ENCODE measurements around the gene SFT2D2.

DNA sequence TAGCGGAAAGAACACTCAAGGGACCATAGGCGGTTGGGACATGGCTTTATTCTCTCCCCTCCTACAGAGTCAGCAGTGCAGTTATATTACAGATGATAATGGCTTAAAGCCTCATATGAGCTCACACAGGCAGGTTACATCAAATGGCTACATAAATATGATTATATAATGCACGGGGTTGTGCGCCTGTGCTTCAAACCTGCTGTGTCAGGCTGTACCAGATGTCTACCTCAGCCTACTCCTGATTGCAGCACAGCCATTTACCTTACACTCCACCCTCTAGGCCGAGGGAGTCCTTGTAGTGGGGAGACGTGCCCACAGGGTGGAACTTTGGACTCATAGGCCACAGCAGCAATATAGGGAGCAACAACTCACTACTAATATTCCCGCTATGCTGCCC lies 38.5 kb downstream of the SFT2D2 start:
- TF ChIP-seq, protein P1, sequence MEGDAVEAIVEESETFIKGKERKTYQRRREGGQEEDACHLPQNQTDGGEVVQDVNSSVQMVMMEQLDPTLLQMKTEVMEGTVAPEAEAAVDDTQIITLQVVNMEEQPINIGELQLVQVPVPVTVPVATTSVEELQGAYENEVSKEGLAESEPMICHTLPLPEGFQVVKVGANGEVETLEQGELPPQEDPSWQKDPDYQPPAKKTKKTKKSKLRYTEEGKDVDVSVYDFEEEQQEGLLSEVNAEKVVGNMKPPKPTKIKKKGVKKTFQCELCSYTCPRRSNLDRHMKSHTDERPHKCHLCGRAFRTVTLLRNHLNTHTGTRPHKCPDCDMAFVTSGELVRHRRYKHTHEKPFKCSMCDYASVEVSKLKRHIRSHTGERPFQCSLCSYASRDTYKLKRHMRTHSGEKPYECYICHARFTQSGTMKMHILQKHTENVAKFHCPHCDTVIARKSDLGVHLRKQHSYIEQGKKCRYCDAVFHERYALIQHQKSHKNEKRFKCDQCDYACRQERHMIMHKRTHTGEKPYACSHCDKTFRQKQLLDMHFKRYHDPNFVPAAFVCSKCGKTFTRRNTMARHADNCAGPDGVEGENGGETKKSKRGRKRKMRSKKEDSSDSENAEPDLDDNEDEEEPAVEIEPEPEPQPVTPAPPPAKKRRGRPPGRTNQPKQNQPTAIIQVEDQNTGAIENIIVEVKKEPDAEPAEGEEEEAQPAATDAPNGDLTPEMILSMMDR (IDR thresholded peaks at IDR 0.05): no peak
- no peak for TF ChIP-seq POLR2A (IDR thresholded peaks at IDR 0.05)
